Testis (tissue), 2 donors: Measurements from ENCODE around the gene PARM1.

Source experiments
- CTCF ChIP-seq, 3 experiments: fragments of 450-650 bp in 2 of 3; fragments of 200-600 bp in 1 of 3; sonication (generic) in 1 of 3; IDR thresholded peaks; one replicate each; pipeline ENCODE4 v1.5.1; 2016 to 2019; ENCODE audit warnings: antibody characterized with exemption in 3 of 3, mild to moderate bottlenecking in 2 of 3, moderate library complexity in 1 of 3
- POLR2A ChIP-seq: fragments of 450-650 bp; IDR thresholded peaks from one replicate; pipeline ENCODE4 v1.6.1; 2017; ENCODE audit warnings: antibody characterized with exemption, mild to moderate bottlenecking, moderate library complexity

DNA sequence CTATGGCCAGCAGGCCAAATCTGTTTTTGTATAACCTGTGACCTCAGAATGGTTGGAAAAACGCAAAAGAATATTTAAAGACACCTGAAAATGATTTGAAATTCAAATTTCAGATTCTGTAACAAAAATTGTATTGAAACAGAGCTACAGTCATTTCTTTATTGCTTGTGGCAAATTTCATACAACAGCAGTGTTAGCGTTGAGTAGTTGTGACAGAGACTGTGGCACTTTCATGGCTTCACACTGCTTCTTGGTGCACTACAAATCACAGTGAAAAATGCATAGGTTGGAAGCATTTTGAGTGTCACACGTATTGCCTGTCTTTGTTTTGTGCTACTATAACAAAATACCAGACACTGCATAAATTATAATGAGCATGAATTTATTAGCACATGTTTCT, 12.2 kb upstream of the PARM1 start:
- TF ChIP-seq CTCF (IDR thresholded peaks at IDR 0.05) (no peak), POLR2A (no peak)
